Ishikawa (cell line): Measurements from ENCODE around the gene SOCS2.

Source experiments
- CEBPB ChIP-seq: IDR thresholded peaks from 2 replicates; pipeline ENCODE4 v1.6.1; 2012
- CREB1 ChIP-seq: IDR thresholded peaks from 2 replicates; pipeline ENCODE4 v1.6.1; 2012; ENCODE audit warnings: low read depth
- EGR1 ChIP-seq: IDR thresholded peaks from 2 replicates; pipeline ENCODE4 v1.6.1; 2012
- EP300 ChIP-seq: IDR thresholded peaks from 2 replicates; pipeline ENCODE4 v1.6.1; 2012; ENCODE audit warnings: borderline replicate concordance
- FOXM1 ChIP-seq: IDR thresholded peaks from 2 replicates; pipeline ENCODE4 v1.6.1; 2012; ENCODE audit warnings: low read depth, borderline replicate concordance
- MAX ChIP-seq: IDR thresholded peaks from 2 replicates; pipeline ENCODE4 v1.6.1; 2012
- NFIC ChIP-seq: IDR thresholded peaks from 2 replicates; pipeline ENCODE4 v1.6.1; 2012
- RAD21 ChIP-seq: IDR thresholded peaks from 2 replicates; pipeline ENCODE4 v1.6.1; 2012; ENCODE audit warnings: low read depth
- REST ChIP-seq: IDR thresholded peaks from 2 replicates; pipeline ENCODE4 v1.6.1; 2012; ENCODE audit warnings: low read depth, mild to moderate bottlenecking
- TAF1 ChIP-seq: IDR thresholded peaks from 2 replicates; pipeline ENCODE4 v1.6.1; 2012; ENCODE audit warnings: low read depth, mild to moderate bottlenecking
- TCF12 ChIP-seq: IDR thresholded peaks from 2 replicates; pipeline ENCODE4 v1.6.1; 2012; ENCODE audit warnings: low read depth
- TEAD4 ChIP-seq: IDR thresholded peaks from 2 replicates; pipeline ENCODE4 v1.6.1; 2012
- YY1 ChIP-seq: IDR thresholded peaks from 2 replicates; pipeline ENCODE4 v1.6.1; 2012; ENCODE audit warnings: low read depth
- ZBTB7A ChIP-seq: IDR thresholded peaks from 2 replicates; pipeline ENCODE4 v1.6.1; 2012; ENCODE audit warnings: low read depth
- TF ChIP-seq, protein P1 (sequence below): IDR thresholded peaks from 2 replicates; pipeline ENCODE4 v1.6.1; 2012

The SOCS2 gene

DNA sequence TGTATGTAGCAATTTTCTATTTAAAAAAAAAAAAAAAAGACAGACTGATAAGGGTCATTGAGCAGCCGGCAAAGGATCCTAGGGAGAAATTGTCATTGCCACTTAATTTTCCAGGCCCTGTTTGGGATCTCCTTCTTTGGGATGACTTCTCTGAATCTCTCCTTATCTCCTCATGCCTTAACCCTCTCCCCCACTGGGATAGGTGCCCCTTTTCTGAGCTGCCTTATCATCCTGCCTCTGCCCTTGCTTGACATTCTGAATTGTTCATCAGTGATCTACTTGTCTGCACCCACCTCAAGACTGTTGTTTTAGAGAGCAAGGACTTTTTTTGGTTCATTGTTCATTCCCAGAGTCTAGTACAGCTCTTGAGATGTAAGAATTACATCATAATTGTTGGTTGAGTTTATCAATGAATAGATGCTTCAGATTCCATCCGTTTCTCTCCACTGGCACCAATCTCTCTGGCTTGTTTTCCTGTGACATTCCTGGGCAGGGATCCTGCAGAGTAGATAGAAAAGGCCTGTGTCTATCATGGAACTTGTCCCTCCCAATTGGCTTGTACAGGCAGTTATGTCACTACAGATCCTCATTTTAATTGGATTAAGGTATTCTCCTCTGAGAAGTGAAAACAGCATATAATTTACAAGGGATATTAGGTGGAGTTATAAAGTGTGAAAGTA lies 42.6 kb downstream of the SOCS2 start:
- TF ChIP-seq NFIC, result no peak

GRCh38 chr12:93616584-93617101 lies 44.2 kb downstream of the SOCS2 start:
- no peak for TF ChIP-seq MAX
- no peak for TF ChIP-seq TCF12
- no peak for TF ChIP-seq YY1
- no peak for TF ChIP-seq CREB1
- TF ChIP-seq CEBPB, result no peak
- no peak for TF ChIP-seq EGR1
- TF ChIP-seq, protein P1, sequence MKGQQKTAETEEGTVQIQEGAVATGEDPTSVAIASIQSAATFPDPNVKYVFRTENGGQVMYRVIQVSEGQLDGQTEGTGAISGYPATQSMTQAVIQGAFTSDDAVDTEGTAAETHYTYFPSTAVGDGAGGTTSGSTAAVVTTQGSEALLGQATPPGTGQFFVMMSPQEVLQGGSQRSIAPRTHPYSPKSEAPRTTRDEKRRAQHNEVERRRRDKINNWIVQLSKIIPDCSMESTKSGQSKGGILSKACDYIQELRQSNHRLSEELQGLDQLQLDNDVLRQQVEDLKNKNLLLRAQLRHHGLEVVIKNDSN, result no peak
- TF ChIP-seq RAD21, result no peak
- no peak for TF ChIP-seq TEAD4
- TF ChIP-seq TAF1, result no peak
- no peak for TF ChIP-seq REST
- TF ChIP-seq ZBTB7A, result no peak
- no peak for TF ChIP-seq FOXM1
- no peak for TF ChIP-seq NFIC
- no peak for TF ChIP-seq EP300

DNA sequence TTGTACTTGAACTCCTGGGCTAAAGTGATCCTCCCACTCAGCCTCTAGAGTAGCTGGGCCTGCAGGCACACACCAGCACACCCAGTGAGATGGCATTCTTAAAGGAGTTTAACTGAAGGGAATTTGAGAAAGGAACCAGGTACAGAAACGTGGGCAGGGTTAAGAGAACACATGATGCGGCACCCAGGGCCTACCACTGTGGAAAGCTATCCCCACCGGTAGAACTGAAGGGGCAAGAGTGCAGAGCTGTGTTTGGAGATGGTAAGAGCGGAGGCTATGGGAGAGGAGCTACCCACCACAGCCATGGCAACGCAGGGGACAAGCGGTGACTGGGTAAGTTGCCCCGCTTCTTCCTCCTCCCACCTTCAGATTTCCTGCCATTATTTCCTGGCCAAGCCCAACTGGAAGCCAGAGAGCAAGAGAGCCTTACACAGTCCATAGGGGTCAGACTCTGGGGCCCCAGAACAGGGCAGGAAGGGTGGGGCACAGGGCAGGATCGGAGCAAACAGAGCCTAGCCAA lies 46.5 kb downstream of the SOCS2 start:
- TF ChIP-seq RAD21 (no peak), YY1 (no peak), EP300 (no peak), MAX (no peak), TEAD4 (no peak), CREB1 (no peak), TCF12 (no peak), EGR1 (no peak), REST (no peak), ZBTB7A (no peak), TAF1 (no peak), FOXM1 (no peak), NFIC (no peak), CEBPB (no peak)
- TF ChIP-seq, protein P1, result no peak

DNA sequence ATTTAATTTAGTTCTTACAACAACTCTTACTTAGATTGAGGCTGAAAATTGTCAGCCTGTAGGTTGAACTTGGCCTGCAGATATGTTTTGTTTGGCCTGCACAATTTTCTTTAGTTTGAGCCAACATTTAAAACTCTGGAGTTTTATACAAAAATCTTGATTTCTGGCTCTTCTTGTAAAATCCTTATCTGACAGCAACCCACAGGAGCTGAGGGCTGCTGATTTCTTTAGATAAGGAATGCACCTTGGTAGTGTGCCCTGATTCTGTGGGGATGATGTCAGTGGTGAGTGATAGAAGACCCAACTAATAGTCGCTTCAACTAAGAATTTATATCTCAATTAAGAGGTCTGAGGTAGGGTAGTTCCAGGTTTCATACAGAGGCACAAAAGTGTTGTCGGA lies 49.5 kb downstream of the SOCS2 start:
- no peak for TF ChIP-seq YY1
- no peak for TF ChIP-seq MAX
- TF ChIP-seq, protein P1, result no peak
- no peak for TF ChIP-seq CREB1
- no peak for TF ChIP-seq TAF1
- TF ChIP-seq NFIC, result no peak
- TF ChIP-seq ZBTB7A, result no peak
- TF ChIP-seq FOXM1, result no peak
- TF ChIP-seq EGR1, result no peak

- no peak for TF ChIP-seq CEBPB
- TF ChIP-seq YY1, result no peak
- TF ChIP-seq REST, result no peak
- TF ChIP-seq ZBTB7A, result no peak
- no peak for TF ChIP-seq RAD21
- TF ChIP-seq EGR1, result no peak
- TF ChIP-seq, protein P1, result no peak
- no peak for TF ChIP-seq EP300
- TF ChIP-seq TAF1, result no peak
- no peak for TF ChIP-seq CREB1
- TF ChIP-seq MAX, result no peak
Observed at GRCh38 chr12:93622485-93622884, 50.0 kb downstream of the SOCS2 start.
